ENCODE results near the gene PI4KA.
A peak's percentile ranks its signal among the peaks of the same experiment; 100 is the strongest.

The PI4KA gene

DNA sequence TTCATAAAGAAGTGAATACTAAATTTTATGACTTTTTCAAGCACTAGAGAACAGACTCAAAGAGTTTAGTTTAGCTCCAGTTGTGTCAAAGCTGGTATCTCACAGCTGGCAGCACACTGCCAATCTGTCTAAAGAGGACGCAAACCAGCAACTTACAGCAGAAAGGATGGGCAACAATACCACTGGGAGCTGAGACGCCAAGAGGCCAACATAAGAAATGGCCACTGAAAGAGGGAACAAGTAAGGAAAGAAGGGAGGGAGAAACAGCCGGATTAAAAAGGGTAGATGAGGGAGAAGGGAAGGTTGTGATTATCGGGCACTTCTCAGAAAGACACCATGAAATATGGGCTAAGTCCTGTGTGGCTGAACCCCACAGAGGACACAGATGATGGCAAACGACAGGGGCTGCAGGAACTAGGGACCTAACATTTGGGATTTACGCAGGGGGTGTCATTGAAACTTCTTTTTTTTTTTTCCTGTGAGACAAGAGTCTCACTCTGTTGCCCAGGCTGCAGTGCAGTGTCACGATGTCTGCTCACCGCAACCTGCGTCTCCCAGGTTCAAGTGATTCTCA lies 43.0 kb downstream of the PI4KA start:
- DNase-seq (ENCODE audit: low read depth) = no peak

DNA sequence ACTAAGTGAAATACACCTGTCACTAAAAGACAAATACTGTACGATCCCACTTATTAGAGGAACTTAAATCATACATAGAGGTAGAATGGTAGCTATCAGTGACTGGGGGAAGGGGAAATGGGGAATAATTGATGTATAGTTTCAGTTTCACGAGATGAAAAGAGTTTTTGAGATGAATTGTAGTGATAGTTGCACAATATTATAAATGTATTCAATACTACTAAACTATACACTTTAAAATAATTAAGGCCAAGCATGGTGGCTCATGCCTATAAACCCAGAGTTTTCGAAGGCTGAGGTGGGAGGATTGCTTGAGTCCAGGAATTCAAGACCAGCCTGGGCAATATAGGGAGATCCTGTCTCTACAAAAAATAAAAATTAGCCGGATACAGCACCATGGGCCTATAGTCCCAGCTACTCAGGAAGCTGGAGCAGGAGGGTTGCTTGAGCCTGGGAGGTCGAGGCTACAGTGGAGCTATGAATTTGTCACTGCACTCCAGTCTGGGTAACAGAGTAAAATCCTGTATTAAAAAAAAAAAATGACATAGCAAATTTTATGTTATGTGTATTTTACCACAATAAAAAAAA lies 44.3 kb downstream of the PI4KA start:
- DNase-seq (ENCODE audit: low read depth) = no peak

DNA sequence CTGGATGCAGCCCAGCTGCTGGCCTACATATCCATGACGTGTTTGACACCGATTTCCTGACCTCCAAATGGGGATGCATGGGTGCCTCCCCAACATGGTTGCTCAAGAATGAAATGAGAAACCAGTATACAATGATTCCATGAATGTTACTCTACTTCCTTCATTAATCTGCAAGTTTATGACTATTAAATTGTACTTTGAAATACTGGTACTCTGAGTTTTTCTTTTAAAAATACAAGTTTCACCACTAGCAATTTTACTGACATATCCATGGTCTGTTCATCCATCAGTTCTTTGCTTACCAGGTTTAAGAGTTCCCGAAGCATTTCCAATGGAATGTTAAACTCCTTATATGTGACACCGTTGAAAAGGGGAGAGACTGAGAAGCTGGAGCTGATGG lies 45.6 kb downstream of the PI4KA start:
- no peak for DNase-seq (ENCODE audit: low read depth)

DNA sequence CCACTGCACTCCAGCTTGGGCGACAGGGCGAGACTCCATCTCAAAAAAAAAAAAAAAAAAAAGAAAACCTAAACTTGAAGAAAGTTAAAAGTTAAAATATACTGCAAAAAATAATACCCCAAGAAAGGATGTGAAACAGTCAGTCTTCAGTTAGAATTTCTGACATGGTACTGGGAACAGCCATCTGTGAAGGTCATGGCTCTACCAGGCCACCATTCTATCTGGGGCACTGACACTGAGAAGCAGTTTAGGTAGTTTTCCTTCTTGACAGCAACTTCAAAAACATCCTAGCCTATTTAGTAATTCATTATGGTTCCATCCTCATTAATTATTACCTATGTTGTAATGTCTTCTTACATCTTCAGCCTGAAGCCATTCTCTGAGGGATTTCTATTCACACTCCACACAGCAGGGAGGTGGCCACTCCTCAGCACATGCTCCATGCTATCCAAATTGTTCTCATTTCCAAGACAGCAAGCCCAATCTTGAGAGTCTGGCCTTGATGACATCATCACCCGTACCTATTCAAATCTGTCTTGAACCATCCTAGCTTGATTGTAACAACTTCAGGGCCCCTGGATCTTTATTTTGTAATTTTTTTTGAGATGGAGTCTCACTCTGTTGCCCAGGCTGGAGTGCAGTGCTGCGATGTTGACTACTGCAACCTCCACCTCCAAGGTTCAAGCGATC lies 46.5 kb downstream of the PI4KA start:
- no peak for DNase-seq (ENCODE audit: low read depth)

DNA sequence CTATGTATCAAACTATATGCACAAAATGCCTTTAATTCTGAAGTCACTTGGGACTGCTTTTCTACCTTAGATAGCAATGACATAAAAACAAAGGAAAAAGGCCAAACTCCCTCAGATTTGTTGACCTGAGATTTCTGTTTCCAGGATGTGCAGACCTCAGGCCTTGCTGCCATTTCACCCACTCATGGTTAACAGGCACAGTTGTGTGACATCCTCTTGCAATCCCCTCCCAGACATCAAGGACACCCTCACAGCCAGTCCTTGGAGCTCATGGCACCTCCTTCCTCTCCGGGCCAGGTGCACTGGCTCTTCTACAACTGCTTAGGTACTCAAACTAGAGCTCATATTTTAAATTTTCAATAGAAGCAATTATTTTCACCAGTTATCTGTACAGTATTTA lies 47.4 kb downstream of the PI4KA start:
- DNase-seq (ENCODE audit: low read depth) = no peak

DNA sequence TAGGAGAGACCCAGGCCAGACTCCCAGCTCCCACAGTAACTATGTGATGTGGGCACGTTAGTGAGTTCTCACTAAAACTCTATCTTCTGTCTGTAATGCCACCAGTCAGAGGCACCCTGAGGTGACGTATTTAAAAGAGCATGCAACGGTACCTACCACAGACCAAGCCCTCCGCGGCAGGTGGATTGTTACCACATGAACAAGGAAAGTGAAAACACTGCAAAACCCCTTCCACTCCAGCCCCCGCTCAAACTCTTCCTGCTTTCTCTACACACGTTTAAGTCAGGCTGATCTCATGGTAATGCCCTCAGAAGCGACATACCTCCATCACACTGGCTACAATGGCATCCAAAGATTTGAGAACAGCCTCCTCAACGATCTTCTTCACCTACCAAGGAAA lies 48.0 kb downstream of the PI4KA start:
- no peak for DNase-seq (ENCODE audit: low read depth)

DNA sequence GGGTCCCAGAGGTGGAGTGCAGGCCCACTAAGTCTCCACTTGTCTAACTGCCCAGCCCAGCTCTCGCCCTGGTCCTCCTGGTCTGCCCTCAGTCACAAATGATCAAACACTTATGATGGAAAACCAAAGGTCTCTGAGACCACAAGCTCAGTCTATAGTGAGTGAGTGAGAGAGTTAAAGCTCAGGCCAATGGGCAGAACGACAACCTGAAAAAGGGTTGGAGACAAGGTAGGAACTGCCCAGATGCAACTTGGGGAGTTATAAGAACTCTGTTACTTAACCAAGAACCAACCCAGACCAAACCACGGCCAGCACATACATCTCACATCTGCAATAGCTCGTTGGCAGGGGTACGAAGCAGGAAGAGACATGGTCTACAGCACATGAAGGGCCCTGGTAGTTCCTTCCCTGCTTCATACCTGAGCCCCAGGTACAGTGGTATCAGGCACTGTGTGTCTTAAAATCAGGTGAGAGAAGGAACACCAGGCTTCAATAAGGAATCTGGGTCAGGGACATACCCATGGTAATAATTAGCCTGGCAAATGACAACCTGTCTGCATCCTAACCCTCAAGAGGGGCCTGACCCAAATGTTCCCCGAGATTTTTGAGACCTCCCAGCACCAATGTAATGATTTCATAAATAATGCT lies 48.9 kb downstream of the PI4KA start:
- no peak for DNase-seq (ENCODE audit: low read depth)

DNA sequence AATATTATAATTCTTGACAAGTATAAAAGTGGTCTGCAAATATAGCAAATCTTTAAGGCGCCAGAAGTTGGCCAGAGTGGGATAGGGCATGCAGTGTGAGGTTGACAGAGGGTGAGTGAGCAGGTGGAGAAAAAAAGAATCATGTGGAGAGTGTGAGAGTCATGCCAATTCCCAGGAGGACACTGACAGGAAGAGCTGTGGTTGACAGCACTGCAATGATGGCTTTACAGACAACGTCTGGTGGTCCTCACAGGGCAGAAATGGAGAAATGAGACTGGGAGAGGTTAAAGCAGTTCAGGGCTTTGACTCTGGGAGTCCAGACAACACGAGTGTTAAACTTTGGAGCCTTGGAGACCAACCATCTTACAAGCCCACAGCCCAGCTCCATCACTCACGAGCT lies 49.8 kb downstream of the PI4KA start:
- DNase-seq (ENCODE audit: low read depth) = no peak

DNA sequence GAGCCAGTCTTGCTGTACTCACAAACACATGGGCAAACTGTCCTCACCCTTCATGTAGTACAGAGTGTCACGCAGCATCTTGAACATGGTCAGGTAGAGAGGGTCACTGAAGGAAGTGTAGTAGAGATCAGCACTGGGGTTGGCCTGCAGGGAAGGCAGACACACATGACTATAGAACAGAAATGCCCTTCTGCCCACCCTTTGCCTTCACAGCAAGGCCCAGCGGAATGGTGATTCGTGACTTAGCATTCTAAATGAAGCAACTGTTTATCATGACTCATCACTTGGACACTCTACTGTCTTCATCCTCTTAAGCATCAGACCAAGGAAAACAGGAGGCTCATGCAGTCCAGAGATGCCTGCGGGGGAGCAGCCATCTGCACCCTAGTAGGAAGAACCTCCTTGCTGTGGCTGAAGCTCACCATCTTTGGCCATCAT lies 51.3 kb downstream of the PI4KA start:
- DNase-seq (ENCODE audit: low read depth) = peak; percentile 88

DNA sequence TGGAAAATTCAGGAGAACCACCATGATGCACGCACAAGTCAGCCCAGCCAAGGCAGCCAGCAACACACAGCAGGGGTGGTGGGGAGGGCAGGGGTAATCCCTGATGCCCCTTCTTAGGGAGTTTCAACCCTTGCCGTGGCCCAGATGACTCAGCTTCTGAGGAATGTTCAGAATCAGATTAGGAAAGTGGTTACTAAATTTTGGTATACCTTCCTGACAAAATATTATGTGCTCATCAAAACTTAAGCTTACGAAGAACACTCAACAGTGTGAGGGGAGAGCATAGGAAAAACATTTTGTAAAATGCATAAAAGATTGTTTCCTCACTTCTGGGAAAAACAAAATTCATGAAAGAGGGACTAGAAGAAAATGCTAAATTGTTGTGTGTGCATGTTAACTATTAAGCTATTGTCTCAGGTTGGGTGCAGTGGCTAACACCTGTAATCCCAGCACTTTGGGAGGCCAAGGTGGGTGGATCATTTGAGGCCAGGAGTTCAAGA lies 52.6 kb downstream of the PI4KA start:
- DNase-seq (ENCODE audit: low read depth) = no peak

DNA sequence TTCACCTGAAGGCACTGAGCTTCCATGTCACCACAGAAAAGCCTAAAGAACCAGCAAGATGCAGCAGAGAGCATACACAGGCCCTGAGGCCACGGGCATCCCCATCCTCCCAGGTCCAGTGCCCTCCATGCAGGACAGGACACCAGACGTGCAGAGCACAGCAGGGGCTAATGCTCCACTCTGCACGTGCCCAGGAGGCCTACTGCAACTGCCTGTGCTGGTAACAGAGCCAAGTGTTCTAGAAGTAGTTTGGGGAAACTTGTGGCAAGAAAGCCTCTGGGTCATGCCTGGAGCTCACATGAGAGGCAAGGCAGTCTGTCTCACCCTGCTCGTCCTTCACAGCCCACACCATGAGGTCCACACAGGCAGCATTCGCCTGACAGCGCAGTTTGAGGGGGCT lies 54.0 kb downstream of the PI4KA start:
- no peak for DNase-seq (ENCODE audit: low read depth)

DNA sequence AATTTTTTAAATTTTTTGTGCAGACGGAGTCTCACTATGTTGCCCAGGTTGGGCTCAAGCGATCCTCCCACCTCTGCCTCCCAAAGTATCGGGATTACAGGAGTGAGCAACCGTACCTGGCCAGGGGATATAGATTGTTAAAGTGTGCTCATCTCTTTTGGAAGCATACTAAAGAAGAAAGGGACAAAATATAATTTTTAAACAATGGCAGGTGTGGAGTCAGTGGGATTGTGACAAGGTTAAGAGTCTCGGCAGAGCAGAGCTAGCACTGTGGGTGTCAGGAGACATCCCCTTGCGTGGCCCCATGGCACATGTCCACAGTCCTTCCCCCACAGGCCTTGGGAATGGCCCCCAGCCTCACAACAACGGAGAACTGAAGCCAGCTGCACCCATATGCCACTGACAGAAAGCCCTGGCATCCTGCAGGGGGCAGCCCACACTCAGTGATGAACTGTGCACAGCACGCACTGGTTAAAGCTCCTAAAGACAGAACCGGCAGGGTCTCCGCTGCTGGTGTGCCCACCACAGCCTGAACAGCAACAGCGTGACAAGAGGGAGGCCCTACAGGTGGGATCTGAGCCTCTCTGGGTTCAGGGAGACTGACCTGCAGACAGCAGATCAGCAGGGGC lies 54.8 kb downstream of the PI4KA start:
- DNase-seq (ENCODE audit: low read depth) = no peak

DNA sequence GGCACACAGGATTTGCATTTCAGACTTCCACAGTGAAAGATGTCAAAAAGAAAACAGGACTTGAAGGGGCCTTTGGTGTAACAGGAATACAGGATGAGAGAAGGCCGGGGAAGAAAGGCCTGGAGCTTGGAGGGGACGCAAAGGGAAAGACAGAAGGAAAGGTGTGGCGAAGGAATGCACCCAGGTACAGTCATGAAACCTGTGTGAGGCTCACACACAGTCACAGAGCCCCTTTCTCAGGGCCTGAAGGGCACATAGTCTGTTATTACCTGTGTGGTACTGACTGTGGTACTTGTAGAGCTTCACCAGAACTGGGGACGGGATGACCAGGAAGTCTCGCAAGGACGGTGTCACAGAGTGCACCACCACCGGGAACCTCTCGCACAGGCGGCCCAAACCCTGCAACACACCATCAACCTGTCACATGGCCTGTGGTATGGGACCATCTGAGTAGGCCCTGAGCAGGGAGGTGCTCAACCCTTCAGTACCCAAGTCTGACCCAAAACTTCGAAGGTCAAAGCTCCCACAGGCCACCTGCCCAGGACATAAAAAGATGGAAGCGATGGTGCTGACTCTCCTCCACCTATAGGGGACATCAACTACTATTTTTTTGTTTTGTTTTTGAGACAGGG lies 55.6 kb downstream of the PI4KA start:
- no peak for DNase-seq (ENCODE audit: low read depth)

DNA sequence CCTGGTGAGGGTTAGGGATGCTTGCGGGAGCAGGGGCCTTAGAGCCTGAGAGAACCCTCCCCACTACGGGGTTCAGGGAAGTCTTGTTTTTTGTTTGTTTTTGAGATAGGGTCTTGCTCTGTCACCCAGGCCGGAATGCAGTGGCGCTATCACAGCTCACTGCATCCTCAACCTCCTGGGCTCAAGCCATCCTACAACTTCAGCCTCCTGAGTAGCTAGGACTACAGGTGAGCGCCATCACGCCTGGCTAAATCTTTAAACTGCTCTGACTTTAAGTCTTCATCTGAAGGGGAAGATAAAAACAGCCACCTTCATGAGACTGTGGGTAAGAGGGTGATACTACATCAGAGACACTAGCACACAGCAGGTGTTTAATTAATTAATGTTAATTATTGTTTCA lies 56.2 kb downstream of the PI4KA start:
- DNase-seq (ENCODE audit: low read depth) = no peak

DNA sequence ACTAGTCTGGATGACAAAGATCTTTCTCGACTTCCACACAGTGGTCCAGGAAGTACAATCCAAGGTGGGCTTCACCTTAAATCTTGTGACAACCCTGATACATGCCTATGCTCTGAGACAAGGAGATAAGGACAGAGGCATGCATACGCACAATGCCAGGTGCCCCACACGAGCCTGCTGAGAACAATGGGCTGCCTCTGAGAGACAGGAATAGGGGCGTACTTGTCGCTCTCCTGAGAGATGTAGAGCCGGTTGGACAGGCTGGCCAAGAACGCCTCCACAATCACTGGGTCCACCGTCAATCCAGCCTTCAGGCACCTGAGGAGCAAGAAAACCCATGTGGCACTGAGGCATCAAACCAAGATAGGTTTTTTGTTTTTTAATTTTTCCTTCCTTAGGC lies 59.2 kb downstream of the PI4KA start:
- DNase-seq (ENCODE audit: low read depth) = no peak

DNA sequence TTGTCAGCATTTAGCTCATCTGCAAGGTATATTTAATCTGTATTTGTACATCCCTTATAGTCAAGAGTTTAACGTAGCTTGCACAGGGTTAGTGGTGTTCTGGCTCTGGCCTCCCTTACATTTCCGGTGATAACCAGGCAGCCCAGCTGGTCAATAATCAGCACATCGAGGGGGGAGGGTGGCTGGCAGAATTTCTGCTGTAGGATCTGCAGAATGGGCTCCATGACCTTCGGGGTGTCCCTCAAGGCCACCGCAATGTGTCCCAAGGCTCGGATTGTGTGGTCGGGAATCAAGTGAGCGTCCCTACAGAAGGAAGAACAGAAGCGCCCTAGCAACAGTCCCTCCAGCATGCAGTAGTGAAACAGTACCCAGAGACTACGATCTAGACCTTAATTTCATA lies 59.6 kb downstream of the PI4KA start:
- no peak for DNase-seq (ENCODE audit: low read depth)

DNA sequence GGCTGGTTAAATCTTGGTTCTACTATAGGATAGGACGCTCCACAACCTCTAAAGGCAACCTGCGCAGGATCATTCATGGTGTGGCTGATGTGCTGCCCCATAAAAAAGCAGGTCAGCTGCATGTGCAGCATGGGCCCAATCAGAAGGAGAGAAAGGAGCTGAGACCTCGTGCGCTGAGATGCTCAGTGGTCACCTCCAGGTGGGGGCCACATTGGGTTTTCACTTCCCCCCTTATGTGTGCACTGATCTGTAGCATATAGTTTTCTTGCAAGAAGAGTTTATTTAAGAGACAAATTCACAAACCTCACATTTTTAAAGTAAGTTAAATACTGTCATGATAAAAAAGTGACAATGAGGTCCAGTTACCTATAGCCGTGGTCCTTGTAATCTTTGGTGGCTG lies 60.4 kb downstream of the PI4KA start:
- DNase-seq (ENCODE audit: low read depth) = no peak

DNA sequence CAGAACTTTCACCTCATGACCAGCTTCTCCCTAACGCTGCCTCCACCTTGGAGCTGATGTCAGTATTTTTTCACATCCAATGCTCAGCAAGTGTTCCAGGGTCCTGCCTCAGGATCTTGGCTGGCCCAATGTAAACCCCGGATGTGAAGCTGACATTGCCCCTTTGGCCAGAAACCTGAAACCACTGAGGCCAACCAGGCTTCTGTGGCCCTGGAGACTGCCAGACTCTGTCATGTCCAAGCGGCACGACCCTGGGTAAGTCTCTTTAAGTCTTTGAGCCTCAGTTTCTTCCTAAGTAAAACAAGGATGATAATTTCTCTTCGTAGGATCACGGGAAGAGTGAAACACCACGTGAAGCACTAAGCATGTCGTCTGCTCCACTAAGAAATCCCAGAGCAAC lies 61.9 kb downstream of the PI4KA start:
- DNase-seq (ENCODE audit: low read depth) = no peak

DNA sequence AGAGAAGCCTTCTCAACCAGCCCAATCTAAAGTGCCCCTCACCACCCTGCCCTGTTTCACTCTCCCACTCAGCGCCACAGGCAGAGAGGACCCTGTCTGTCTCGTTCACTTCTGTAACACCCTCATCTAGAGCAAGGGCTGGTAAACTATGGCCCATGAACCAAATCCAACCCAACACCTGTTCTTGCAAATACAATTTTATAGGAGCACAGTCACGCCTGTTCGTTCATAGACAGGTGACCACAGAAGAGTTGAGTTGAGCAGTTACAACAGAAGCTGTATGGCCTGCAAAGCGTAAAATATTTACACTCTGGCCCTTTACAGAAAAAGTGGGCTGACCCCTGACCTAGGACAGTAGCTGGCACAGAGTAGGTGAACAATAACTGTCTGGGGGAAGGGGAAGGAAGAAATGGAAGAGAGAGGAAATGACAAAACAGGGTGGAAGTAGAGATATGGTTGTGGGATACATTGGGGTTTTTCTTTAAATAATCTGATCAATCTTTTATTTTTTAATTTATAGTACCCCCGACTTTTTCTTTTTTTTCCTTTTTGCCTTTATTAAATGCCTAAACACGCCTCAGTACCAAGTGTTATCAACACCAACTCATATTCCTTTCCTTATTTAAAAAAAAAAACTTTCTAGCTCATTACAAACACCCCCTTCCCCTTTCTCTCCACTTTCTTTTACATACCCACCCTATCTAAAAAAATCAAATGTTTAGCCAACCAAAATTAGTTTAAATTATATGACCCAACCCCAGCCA lies 63.8 kb downstream of the PI4KA start:
- no peak for DNase-seq (ENCODE audit: low read depth)

DNA sequence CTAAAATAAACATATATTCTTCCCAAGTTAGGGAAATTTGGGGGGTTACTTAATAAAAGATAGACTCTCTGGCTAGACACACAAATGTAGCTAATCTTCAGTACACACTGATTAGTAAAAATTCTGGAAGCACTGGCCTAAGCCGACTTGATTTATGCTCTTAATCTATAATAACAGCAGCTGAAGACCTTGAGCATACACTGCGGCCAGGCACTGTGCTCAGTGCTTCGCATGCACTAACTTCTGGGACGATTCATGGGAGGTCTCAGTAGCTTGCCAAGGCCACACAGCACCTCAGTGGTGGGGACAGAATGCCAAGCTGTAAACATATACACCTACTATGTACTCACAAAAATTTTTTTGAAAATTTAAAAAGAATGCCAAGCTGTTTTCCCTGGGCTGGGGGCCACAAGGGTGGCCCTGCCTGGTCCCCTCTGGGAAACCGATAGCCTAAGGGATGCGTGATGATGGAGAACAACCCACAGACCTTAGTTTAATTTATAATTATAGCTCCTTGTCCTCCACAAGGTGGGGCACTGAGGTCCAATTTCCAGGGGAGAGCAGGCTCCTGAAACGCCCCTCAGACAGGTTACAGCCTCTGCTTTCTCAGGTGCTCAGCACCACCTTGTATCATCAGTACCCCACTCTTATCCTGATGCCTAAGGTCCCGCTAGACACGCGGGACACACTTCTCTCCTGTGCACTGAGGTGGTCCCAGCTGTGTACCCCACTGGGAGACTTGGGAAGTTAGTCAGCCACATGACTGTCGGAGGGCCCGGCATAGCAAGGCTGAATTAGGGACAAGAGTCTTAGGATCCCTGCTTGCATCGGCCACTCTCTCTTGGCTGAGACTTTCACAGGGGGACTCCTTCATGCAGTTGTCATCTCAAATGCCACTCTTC lies 64.6 kb downstream of the PI4KA start:
- DNase-seq (ENCODE audit: low read depth) = no peak
